Kidney (tissue), 14 donors: ENCODE measurements around the gene SLC66A2. TPM values are rescaled to one million over a fixed set of nuclear protein-coding genes. Genes with fewer than 3 reads are reported as not detected.
A peak's percentile ranks its signal among the peaks of the same experiment; 100 is the strongest.

ENCODE experiments used
- DNase-seq, 5 donors: peaks; one replicate each; pipeline ENCODE4 v3.0.0-alpha.2; 2013 to 2020
- FAIRE-seq: peaks from 2 replicates; lab custom pipeline; 2012; peaks lifted over from hg19 to GRCh38; lab: Jason Lieb, UNC
- H3K27ac ChIP-seq, 2 donors: one replicate each; pipeline ENCODE4 v1.7.0; 2013; ENCODE audit warnings: low read depth in 2 of 2, low read length in 2 of 2, inconsistent platforms in 1 of 2
- H3K27me3 ChIP-seq: one replicate; pipeline ENCODE4 v1.7.1; 2013; ENCODE audit warnings: low read length, inconsistent platforms; ENCODE audit not compliant: control insufficient read depth, insufficient read depth
- H3K36me3 ChIP-seq, 3 donors: one replicate each; pipeline versions ENCODE4 v1.7.0 to v1.7.1; 2013; ENCODE audit warnings: low read length in 3 of 3, control low read depth in 1 of 3, inconsistent platforms in 1 of 3; ENCODE audit not compliant: insufficient read depth in 3 of 3, control insufficient read depth in 2 of 3
- H3K4me1 ChIP-seq, 3 donors: one replicate each; pipeline versions ENCODE4 v1.7.0 to v1.7.1; 2013; ENCODE audit warnings: low read length in 3 of 3, inconsistent platforms in 1 of 3, low read depth in 1 of 3; ENCODE audit not compliant: control insufficient read depth in 2 of 3, insufficient read depth in 2 of 3
- H3K4me3 ChIP-seq, 3 donors: one replicate each; pipeline versions ENCODE4 v1.7.0 to v1.8.1; 2013; ENCODE audit warnings: low read length in 3 of 3, control low read depth in 1 of 3, inconsistent platforms in 1 of 3
- H3K9ac ChIP-seq, 3 donors: one replicate each; pipeline versions ENCODE4 v1.7.0 to v1.7.1; 2013; ENCODE audit warnings: low read length in 3 of 3, control low read depth in 1 of 3, inconsistent platforms in 1 of 3
- H3K9me3 ChIP-seq, 3 donors: one replicate each; pipeline versions ENCODE4 v1.7.0 to v1.7.1; 2013; ENCODE audit warnings: low read length in 3 of 3, control low read depth in 1 of 3, inconsistent platforms in 1 of 3; ENCODE audit not compliant: control insufficient read depth in 2 of 3, insufficient read depth in 1 of 3
- intact Hi-C: fragments of 100-400 bp; cut with DNase I; formaldehyde crosslinking; loops from one replicate; pipeline ENCODE4 v1.11.1; 2022
- polyA plus RNA-seq: library from polyadenylated mRNA; stranded (reverse); fragments of 350-450 nt; fragmentation: Illumina TruSeq; extraction: RNeasy Lipid Tissue Mini Kit (QIAGEN cat#74804); gene quantifications from one replicate; pipeline ENCODE4 v1.2.3, GENCODE V29; 2014; ENCODE audit warnings: low read depth, low replicate concordance; ENCODE audit not compliant: insufficient read depth
- total RNA-seq: library from RNA; stranded (reverse); fragmentation: NEBNext Ultra II Directional; extraction: Animal tissue kit (Norgen Biotek cat#: 25700); gene quantifications from one replicate; pipeline ENCODE4 v1.2.1, GENCODE V29; 2021
- TF ChIP-seq, protein P1 (sequence below): IDR thresholded peaks from 3 replicates; pipeline ENCODE4 v1.5.1; 2012; ENCODE audit warnings: mild to moderate bottlenecking, moderate library complexity, borderline replicate concordance; ENCODE audit not compliant: insufficient read depth; ENCODE audit errors: extremely low read depth
- donor health status: control.
- donor health status: control.
- donor health status: control.
- donor health status: control.
- donor health status: control.
- donor health status: DM: yes; HTN: yes; CAD: no.
- donor health status: Normal renal cell carcinoma (clear cell type).

Gene SLC66A2
- total and polyA plus RNA-seq, 2 donors from 2014 or later: 41.9 to 45.5 TPM

DNA sequence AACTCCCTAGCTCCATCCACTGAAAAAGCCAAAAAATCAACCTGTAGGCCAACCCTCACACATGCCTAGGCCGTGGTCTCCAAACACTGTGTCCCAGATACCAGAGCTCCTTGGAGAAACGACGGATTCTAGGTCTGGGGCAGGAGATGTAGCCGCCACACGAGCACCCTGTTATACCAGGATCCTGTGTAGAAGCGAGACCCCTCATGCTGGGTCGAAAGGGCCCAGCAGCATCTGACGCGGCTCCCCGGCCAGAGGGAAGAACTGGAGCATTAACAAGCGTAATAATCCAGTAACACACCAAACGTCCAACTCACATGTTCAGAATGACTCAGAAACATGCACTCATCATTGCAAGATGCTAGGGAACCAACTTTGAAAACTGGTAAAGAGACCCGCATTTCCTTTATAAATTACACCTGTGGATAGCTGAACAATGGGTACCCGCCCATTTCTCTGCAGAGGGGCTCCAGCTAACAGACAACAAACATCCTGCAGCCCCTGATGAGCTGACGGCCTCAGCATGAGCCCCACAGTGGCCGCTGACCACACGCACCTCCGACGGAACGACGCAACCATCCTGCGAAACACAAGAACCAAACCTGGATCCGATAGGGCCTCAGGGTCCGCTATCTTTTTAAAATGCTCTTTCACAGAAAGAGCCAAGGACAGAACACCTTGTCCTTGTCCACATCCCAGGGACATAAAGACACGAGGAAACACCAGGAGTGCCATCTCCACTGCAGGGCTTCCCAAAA lies 14.2 kb downstream of the SLC66A2 start:
- Histone ChIP-seq H3K4me3 (no peak overlapping the region), H3K4me1 (peaks cover 0 to 16% (median 8%) of the 10 kb centered on the region in 3 donors), H3K36me3 (peaks cover 0 to 17% (median 13%) of the 10 kb centered on the region in 3 donors), H3K9ac (no peak overlapping the region), H3K27me3 (no peaks in the 10 kb centered on the region), H3K27ac (no peak overlapping the region), H3K9me3 (peaks cover 0 to 8% (median 3%) of the 10 kb centered on the region in 3 donors)
- DNase-seq (peak in 1 of 5 donors; percentile 21), FAIRE-seq (no peak)
- intact Hi-C loops: no loop called here
- TF ChIP-seq, protein P1, sequence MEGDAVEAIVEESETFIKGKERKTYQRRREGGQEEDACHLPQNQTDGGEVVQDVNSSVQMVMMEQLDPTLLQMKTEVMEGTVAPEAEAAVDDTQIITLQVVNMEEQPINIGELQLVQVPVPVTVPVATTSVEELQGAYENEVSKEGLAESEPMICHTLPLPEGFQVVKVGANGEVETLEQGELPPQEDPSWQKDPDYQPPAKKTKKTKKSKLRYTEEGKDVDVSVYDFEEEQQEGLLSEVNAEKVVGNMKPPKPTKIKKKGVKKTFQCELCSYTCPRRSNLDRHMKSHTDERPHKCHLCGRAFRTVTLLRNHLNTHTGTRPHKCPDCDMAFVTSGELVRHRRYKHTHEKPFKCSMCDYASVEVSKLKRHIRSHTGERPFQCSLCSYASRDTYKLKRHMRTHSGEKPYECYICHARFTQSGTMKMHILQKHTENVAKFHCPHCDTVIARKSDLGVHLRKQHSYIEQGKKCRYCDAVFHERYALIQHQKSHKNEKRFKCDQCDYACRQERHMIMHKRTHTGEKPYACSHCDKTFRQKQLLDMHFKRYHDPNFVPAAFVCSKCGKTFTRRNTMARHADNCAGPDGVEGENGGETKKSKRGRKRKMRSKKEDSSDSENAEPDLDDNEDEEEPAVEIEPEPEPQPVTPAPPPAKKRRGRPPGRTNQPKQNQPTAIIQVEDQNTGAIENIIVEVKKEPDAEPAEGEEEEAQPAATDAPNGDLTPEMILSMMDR: no peak

- Histone ChIP-seq H3K9ac (no peak overlapping the region), H3K4me1 (peaks cover 0 to 9% (median 6%) of the 10 kb centered on the region in 3 donors), H3K27ac (no peak overlapping the region), H3K4me3 (no peak overlapping the region), H3K36me3 (peaks cover 0 to 17% (median 12%) of the 10 kb centered on the region in 3 donors), H3K27me3 (no peaks in the 10 kb centered on the region), H3K9me3 (peaks cover 0 to 8% (median 3%) of the 10 kb centered on the region in 3 donors)
- peak in 1 of 5 donors; percentile 52 for DNase-seq
- intact Hi-C loops: no loop called here
- TF ChIP-seq, protein P1: no peak
- FAIRE-seq: no peak
These were observed 14.8 kb downstream of the SLC66A2 start for GRCh38 chr18:79936641-79937040.

- FAIRE-seq (no peak), DNase-seq (peak in 1 of 5 donors; percentile 18)
- peaks cover 0 to 6% (median 3%) of the 10 kb centered on the region in 3 donors for H3K4me1 ChIP-seq
- peaks cover 0 to 17% (median 12%) of the 10 kb centered on the region in 3 donors for H3K36me3 ChIP-seq
- H3K9ac ChIP-seq: no peak overlapping the region
- intact Hi-C loops: no loop called here
- no peaks in the 10 kb centered on the region for H3K27me3 ChIP-seq
- H3K4me3 ChIP-seq: no peak overlapping the region
- H3K27ac ChIP-seq: no peak overlapping the region
- TF ChIP-seq, protein P1: no peak
- H3K9me3 ChIP-seq: peaks cover 0 to 8% (median 3%) of the 10 kb centered on the region in 3 donors
These were observed 15.5 kb downstream of the SLC66A2 start for GRCh38 chr18:79935925-79936324.
